ENCODE data around the gene CR1L. TPM values are rescaled to one million over a fixed set of nuclear protein-coding genes. Genes with fewer than 3 reads are reported as not detected.
"Not testable (repeated sequence)": the region's sequence is repeated elsewhere in the genome, so short reads cannot be mapped to it uniquely, and the experiment has no call there.

CR1L gene
- total RNA-seq, 1 donor, result not detected

DNA sequence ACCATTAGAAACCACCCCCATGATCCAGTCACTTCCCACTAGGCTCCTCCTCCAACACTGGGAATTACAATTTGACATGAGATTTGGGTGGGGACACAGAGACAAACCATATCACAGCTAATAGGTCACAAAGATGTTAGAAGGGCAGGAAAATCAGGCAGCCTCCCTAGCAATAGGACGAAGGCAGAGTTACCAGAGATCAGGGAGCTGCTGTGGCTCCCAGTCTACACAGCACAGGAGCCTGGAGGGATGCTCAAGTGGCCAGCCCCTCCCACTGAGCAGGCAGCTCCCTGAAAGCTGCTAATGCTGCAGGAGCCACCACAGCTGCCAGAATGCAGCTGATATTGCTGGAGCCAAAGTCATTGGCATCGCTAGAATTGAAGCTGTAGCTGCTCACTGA, 51.0 kb downstream of the CR1L start:
- H3K4me3 ChIP-seq (ENCODE audit: low read depth, low read length), result no peak overlapping the region
- TF ChIP-seq, protein P1, sequence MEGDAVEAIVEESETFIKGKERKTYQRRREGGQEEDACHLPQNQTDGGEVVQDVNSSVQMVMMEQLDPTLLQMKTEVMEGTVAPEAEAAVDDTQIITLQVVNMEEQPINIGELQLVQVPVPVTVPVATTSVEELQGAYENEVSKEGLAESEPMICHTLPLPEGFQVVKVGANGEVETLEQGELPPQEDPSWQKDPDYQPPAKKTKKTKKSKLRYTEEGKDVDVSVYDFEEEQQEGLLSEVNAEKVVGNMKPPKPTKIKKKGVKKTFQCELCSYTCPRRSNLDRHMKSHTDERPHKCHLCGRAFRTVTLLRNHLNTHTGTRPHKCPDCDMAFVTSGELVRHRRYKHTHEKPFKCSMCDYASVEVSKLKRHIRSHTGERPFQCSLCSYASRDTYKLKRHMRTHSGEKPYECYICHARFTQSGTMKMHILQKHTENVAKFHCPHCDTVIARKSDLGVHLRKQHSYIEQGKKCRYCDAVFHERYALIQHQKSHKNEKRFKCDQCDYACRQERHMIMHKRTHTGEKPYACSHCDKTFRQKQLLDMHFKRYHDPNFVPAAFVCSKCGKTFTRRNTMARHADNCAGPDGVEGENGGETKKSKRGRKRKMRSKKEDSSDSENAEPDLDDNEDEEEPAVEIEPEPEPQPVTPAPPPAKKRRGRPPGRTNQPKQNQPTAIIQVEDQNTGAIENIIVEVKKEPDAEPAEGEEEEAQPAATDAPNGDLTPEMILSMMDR (IDR thresholded peaks at IDR 0.05; ENCODE audit: insufficient read depth, low read depth, low read length), result no peak
- DNase-seq (ENCODE audit: low read depth), result no peak

DNA sequence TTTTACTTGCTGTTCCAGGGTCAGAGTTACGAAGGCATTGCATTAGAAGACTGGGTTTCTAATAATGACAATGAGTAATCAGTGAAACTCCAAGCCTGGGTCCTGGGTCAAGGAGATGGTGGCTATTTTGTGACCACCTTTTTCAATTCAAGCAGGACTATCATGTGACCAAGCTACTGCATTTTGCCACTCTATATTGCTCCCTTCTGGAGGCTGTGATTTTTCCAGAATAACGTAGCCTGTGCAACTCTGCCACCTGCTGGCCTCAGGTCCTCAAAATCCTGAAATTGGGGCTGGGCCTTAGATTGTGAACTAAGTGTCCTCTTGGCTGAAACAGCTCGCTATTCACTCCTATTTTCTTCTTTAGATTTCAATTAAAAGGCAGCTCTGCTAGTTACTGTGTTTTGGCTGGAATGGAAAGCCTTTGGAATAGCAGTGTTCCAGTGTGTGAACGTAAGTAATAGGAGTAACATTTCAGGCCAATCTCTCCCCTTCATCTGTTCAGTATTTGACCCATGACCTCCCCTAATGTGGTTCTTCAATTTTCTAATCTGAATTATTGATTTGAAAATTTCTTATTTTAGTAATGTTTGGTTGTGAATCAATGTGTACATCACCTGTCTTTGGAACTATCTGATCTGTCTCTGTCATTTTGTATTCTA, 54.0 kb downstream of the CR1L start:
- DNase-seq (ENCODE audit: low read depth), result peak; percentile 69
- TF ChIP-seq, protein P1 (IDR thresholded peaks at IDR 0.05; ENCODE audit: insufficient read depth, low read depth, low read length), result peak; percentile 74
- no peak overlapping the region for H3K4me3 ChIP-seq (ENCODE audit: low read depth, low read length)

DNA sequence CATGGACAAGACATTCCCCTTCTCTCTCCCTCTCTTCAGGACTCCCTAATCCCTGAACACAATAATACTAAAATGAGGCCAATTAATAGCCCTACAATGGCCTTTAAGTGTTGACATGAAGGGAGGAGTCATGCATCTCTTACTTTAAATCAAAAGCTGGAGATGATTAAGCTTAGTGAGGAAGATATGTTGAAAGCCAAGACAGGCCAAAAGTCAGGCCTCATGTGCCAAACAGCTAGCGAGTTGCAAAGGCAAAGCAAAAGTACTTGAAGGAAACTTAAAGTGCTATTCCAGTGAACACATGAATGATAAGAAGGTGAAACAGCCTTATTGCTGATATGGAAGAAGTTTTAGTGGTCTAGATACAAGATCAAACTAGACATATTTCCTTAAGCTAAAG, 57.4 kb downstream of the CR1L start:
- peak; percentile 10 for DNase-seq (ENCODE audit: low read depth)
- TF ChIP-seq, protein P1 (IDR thresholded peaks at IDR 0.05; ENCODE audit: insufficient read depth, low read depth, low read length), result no peak
- no peak overlapping the region for H3K4me3 ChIP-seq (ENCODE audit: low read depth, low read length)

DNA sequence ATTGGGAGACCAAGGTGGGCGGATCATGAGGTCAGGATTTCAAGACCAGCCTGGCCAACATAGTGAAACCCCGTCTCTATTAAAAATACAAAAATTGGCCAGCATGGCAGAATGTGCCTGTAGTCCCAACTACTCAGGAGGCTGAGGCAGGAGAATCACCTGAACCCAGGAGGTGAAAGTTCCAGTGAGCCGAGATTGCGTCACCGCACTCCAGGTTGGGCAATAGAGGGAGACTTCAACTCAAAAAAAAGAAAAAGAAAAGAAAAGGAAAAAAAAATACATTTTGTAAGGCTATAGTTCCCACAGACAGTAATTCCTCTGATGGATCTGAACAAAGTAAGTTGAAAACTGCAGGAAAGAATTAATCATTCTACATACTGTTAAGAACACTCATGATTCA, 58.8 kb downstream of the CR1L start:
- H3K4me3 ChIP-seq (ENCODE audit: low read depth, low read length), result no peak overlapping the region
- DNase-seq (ENCODE audit: low read depth), result no peak
- TF ChIP-seq, protein P1 (IDR thresholded peaks at IDR 0.05; ENCODE audit: insufficient read depth, low read depth, low read length), result no peak

DNA sequence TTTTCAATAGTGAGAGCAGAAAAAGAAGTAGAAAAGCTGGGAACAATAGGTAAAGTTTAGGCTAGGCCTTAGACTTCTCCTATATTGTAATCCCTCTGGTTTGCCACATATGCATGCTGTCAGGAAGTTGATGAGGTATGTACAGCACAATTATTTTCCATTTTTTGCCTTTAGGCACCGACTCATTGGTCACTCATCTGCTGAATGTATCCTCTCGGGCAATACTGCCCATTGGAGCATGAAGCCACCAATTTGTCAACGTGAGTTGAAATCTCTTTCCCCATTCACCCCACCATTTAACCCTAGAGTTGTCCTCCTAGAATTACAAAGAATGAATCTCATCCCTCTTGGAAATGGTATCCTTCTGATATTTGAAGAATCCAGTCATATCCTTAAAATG, 63.1 kb downstream of the CR1L start:
- H3K4me3 ChIP-seq (ENCODE audit: low read depth, low read length); DNase-seq (ENCODE audit: low read depth): not testable (repeated sequence)

DNA sequence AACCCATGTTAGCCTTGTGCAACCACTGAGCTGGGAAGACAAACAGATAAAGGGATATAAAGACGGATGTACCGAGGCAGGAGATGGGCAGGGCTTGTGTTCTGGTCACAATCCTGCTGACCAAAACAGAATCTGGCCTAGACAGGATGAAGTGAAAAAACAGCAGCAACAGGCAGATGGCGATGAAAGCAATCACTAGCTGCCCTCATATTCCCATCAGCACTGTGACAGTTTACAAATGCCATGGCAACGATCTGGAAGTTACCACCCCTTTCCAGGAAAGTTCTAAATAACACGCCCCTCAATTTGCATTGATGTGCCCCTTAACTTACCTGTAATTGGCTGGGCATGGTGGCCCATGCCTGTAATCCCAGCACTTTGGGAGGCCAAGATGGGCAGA, 66.4 kb downstream of the CR1L start:
- TF ChIP-seq, protein P1 (IDR thresholded peaks at IDR 0.05; ENCODE audit: insufficient read depth, low read depth, low read length), result peak; percentile 9
- no peak overlapping the region for H3K4me3 ChIP-seq (ENCODE audit: low read depth, low read length)
- peak; percentile 22 for DNase-seq (ENCODE audit: low read depth)

DNA sequence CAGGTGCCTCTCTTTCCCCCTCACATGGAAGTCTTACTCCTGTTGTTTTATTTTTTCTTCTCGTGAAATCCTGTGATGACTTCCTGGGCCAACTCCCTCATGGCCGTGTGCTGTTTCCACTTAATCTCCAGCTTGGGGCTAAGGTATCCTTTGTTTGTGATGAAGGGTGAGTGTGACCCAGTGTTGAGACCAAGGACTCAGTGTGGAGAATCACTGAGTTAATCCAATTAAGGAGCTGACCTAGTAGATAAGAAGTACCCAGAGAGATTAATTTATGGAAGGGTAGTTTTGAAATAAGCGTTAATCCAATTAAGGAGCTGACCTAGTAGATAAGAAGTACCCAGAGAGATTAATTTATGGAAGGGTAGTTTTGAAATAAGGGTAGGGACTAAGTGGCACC, 67.8 kb downstream of the CR1L start:
- not testable (repeated sequence) for DNase-seq (ENCODE audit: low read depth); H3K4me3 ChIP-seq (ENCODE audit: low read depth, low read length)

DNA sequence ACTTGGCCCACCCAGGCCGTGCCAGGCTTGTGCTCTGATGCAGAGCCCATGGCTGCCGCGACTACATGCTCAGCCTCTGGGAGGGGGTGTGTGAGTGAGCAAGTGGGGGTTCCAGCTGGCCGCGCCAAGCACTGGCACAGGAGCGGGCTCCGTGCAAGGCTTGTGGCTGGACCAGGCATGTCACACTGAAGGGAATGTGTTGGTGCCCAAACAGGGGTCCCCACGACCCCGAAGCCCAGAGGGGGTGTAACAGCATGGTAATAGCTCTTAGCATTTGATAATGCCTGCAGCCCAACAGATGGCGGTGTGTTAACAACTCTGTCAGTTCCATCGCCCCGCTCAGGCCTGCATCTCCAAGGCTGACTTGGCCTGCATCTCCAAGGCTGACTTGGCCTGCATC, 68.6 kb downstream of the CR1L start:
- no peak overlapping the region for H3K4me3 ChIP-seq (ENCODE audit: low read depth, low read length)
- TF ChIP-seq, protein P1 (IDR thresholded peaks at IDR 0.05; ENCODE audit: insufficient read depth, low read depth, low read length), result peak; percentile 3
- DNase-seq (ENCODE audit: low read depth), result no peak

Measured in fibroblast of villous mesenchyme (primary cell).